CD4-positive, alpha-beta T cell (primary cell): ENCODE data around the gene BANF1. TPM values are rescaled to one million over a fixed set of nuclear protein-coding genes. Genes with fewer than 3 reads are reported as not detected.

Source experiments
- ATAC-seq: fragments of 200-7000 bp; cut with Tn5 transposase; one replicate; pipeline ENCODE4 v1.10.0; 2022; ENCODE audit warnings: mild to moderate bottlenecking; ENCODE audit not compliant: poor library complexity
- CTCF ChIA-PET: fragments of 350-600 bp; sonication (Branson Sonifier 250); formaldehyde crosslinking; loops from one replicate; lab custom pipeline; 2021; ENCODE audit warnings: antibody characterized with exemption, inconsistent platforms; lab: Charles Lee
- POLR2A ChIA-PET: fragments of 350-600 bp; sonication (Branson Sonifier 250); formaldehyde crosslinking; loops from one replicate; lab custom pipeline; 2021; ENCODE audit warnings: antibody characterized with exemption, inconsistent platforms; lab: Charles Lee
- DNase-seq, 14 experiments: peaks; one replicate each; pipeline ENCODE4 v3.0.0-alpha.2; 2013 to 2020; ENCODE audit warnings: mixed read lengths in 2 of 14
- H3K27ac ChIP-seq, 2 donors: one replicate each; pipeline versions ENCODE4 v1.5.1 to v1.7.0; 2013; ENCODE audit warnings: low read length in 2 of 2, low read depth in 1 of 2, mild to moderate bottlenecking in 1 of 2
- H3K27me3 ChIP-seq, 2 experiments: 1 replicate in 1 of 2; 2 replicates in 1 of 2; pipeline versions ENCODE4 v1.6.1 to v1.7.0; 2013; ENCODE audit warnings: low read length in 2 of 2, control low read depth in 1 of 2, mild to moderate bottlenecking in 1 of 2, moderate library complexity in 1 of 2; ENCODE audit not compliant: insufficient read depth in 2 of 2, control insufficient read depth in 1 of 2
- H3K36me3 ChIP-seq: one replicate; pipeline ENCODE4 v1.6.1; 2013; ENCODE audit warnings: low read length, control low read depth; ENCODE audit not compliant: insufficient read depth
- H3K4me1 ChIP-seq: one replicate; pipeline ENCODE4 v1.6.1; 2013; ENCODE audit warnings: low read length, control low read depth; ENCODE audit not compliant: insufficient read depth
- H3K4me3 ChIP-seq: one replicate; pipeline ENCODE4 v1.5.1; 2013; ENCODE audit warnings: mild to moderate bottlenecking, low read length, moderate library complexity
- H3K9me3 ChIP-seq, 2 experiments: 1 replicate in 1 of 2; 2 replicates in 1 of 2; pipeline versions ENCODE4 v1.6.1 to v1.7.0; 2013; ENCODE audit warnings: low read length in 2 of 2, mild to moderate bottlenecking in 2 of 2, control low read depth in 1 of 2, moderate library complexity in 1 of 2; ENCODE audit not compliant: control insufficient read depth in 1 of 2, insufficient read depth in 1 of 2
- H3K27ac Mint-ChIP-seq: one replicate; pipeline ENCODE4 v1.8.0; 2020; ENCODE audit warnings: mixed read lengths
- H3K27me3 Mint-ChIP-seq: one replicate; pipeline ENCODE4 v1.8.0; 2021; ENCODE audit warnings: mixed read lengths
- H3K36me3 Mint-ChIP-seq: one replicate; pipeline ENCODE4 v1.8.0; 2021; ENCODE audit warnings: low read depth, mixed read lengths
- H3K4me1 Mint-ChIP-seq: one replicate; pipeline ENCODE4 v1.8.0; 2021; ENCODE audit warnings: low read depth, mixed read lengths
- H3K4me3 Mint-ChIP-seq: one replicate; pipeline ENCODE4 v1.8.0; 2020; ENCODE audit warnings: mild to moderate bottlenecking, mixed read lengths
- H3K9me3 Mint-ChIP-seq: one replicate; pipeline ENCODE4 v1.8.0; 2020; ENCODE audit warnings: mixed read lengths
- intact Hi-C, 2 experiments: fragments of 100-400 bp; cut with DNase I in 1 of 2; cut with micrococcal nuclease in 1 of 2; formaldehyde crosslinking; loops; one replicate each; pipeline versions ENCODE4 v1.15.1 to v1.9.0; 2023 to 2025; cut with DNase I, micrococcal nuclease
- total RNA-seq, 174 experiments: library from RNA in 2 of 174; stranded (reverse) in 2 of 174; gene quantifications; one replicate each; pipeline ENCODE4 v1.2.3 and lab custom pipeline; 2021 to 2026
- TF ChIP-seq, protein P1 (sequence below): fragments of 200-600 bp; IDR thresholded peaks from one replicate; pipeline ENCODE4 v1.8.0; 2022; ENCODE audit warnings: antibody characterized with exemption, mild to moderate bottlenecking

Gene BANF1
- total RNA-seq, 2 experiments from 2014 or later, result 21.3 to 22.3 TPM

DNA sequence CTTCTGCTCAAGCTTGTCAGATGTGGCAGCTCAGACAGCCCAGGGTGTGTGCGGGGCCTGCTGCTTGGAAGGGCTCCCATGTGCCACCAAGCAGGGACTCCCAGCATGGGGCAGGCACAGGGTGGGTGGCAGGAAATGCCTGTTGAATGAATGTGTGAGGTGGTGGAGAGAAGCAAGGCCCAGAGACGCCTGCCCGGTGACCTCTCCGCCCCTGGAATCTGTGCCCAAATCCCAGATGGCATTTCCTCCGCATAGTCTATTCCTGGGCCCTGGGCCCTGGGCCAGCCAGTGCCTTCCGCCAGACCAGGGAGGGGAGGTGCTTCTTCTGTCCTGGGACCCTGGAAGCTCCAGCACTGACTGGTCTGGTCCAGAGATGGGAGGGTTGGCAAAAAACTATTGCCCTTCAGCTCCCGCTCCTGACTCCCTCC, 13.2 kb downstream of the BANF1 start:
- ATAC-seq (no peak), DNase-seq (no peak)
- Histone ChIP-seq H3K4me3 (no peak overlapping the region), H3K27me3 (peaks cover 23 to 25% of the 10 kb centered on the region in 2 experiments), H3K36me3 (no peaks in the 10 kb centered on the region), H3K9me3 (peaks cover 0 to 5% of the 10 kb centered on the region in 2 experiments), H3K4me1 (peaks cover 11% of the 10 kb centered on the region), H3K27ac (no peak overlapping the region)
- Mint-ChIP-seq H3K4me1 (no peaks in the 10 kb centered on the region), H3K27me3 (peaks cover 20% of the 10 kb centered on the region), H3K9me3 (no peaks in the 10 kb centered on the region), H3K36me3 (no peaks in the 10 kb centered on the region), H3K27ac (no peak overlapping the region), H3K4me3 (no peak overlapping the region)
- POLR2A ChIA-PET, result no interaction called here
- TF ChIP-seq, protein P1, sequence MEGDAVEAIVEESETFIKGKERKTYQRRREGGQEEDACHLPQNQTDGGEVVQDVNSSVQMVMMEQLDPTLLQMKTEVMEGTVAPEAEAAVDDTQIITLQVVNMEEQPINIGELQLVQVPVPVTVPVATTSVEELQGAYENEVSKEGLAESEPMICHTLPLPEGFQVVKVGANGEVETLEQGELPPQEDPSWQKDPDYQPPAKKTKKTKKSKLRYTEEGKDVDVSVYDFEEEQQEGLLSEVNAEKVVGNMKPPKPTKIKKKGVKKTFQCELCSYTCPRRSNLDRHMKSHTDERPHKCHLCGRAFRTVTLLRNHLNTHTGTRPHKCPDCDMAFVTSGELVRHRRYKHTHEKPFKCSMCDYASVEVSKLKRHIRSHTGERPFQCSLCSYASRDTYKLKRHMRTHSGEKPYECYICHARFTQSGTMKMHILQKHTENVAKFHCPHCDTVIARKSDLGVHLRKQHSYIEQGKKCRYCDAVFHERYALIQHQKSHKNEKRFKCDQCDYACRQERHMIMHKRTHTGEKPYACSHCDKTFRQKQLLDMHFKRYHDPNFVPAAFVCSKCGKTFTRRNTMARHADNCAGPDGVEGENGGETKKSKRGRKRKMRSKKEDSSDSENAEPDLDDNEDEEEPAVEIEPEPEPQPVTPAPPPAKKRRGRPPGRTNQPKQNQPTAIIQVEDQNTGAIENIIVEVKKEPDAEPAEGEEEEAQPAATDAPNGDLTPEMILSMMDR, result no peak
- intact Hi-C loops, result no loop called here
- CTCF ChIA-PET, result no interaction called here

DNA sequence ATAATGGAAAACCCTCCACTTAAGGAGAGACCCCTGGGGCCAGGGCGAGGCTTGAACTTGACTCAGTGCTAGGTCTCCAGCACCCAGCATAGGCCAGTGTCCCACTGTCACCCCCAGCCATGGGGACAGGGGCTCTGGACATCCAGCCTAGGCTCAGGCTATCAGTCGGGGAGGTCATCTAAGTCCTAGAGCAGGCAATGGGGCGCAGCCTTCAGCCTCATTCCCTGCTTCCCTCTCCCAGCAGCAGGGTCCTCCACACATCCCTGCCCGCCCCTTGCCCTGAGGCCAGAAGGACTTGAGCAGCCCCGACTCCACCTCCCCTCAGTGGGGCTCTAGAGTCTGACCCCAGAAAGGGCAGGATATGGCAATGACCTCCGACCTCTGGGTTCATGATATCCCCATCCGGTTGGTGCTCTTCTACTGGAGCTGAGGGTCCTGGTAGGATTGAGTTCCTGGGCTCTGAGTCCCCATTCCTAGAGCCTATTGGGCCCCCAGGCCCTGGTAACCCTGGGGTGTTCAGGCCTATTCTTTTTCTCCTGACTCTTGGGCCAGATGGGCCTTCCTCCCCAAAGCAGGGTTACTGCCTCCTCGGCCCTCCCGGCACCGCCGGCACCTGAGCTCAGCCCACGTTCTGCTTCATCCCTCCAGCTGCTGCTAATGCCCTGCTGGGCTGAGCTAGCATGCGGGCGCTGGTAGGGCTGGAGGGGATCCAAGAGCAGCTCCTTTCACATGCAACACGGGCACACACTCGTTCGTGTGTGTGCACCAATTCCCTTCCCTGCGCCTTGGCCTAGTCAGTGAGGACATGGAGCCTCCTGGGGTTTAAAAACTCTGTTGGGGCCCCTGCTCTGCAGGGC, 13.9 kb downstream of the BANF1 start:
- ChIA-PET POLR2A (no interaction called here), CTCF (no interaction called here)
- Histone ChIP-seq H3K4me1 (peaks cover 14% of the 10 kb centered on the region), H3K27ac (no peak overlapping the region), H3K4me3 (no peak overlapping the region), H3K9me3 (peaks cover 0 to 5% of the 10 kb centered on the region in 2 experiments), H3K27me3 (peaks cover 21 to 22% of the 10 kb centered on the region in 2 experiments), H3K36me3 (no peaks in the 10 kb centered on the region)
- H3K4me3 Mint-ChIP-seq, result no peak overlapping the region
- peaks cover 19% of the 10 kb centered on the region for H3K27me3 Mint-ChIP-seq
- H3K4me1 Mint-ChIP-seq, result no peaks in the 10 kb centered on the region
- no peak overlapping the region for H3K27ac Mint-ChIP-seq
- H3K36me3 Mint-ChIP-seq, result no peaks in the 10 kb centered on the region
- DNase-seq (no peak), ATAC-seq (no peak)
- intact Hi-C loops, result no loop called here
- H3K9me3 Mint-ChIP-seq, result no peaks in the 10 kb centered on the region
- TF ChIP-seq, protein P1, result no peak

DNA sequence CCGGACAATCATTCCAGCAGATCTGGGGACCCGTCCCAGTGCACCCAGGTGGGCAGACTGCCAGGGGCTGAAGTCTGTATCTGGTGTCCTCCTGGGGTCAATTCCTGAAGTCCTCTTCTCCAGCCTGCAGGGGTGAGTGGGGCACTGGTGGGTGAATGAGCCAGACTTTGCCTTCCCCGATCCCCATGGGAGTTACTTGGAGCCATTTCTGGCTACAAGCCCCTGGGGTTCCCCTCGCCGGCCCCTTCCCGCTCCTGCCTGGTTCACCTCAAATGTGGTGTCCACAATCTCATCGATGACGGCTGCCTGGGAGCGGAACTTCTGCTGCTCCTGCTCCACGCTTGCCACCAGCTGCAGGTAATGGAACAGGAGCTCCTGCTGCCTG, 14.5 kb downstream of the BANF1 start:
- intact Hi-C loops, result no loop called here
- H3K4me3 Mint-ChIP-seq, result no peak overlapping the region
- CTCF ChIA-PET, result no interaction called here
- no peak overlapping the region for H3K27ac Mint-ChIP-seq
- TF ChIP-seq, protein P1, result no peak
- no peak overlapping the region for H3K27ac ChIP-seq
- no peak overlapping the region for H3K4me3 ChIP-seq
- DNase-seq, result no peak
- peaks cover 15% of the 10 kb centered on the region for H3K4me1 ChIP-seq
- ATAC-seq, result no peak
- H3K36me3 Mint-ChIP-seq, result no peaks in the 10 kb centered on the region
- POLR2A ChIA-PET, result no interaction called here
- no peaks in the 10 kb centered on the region for H3K4me1 Mint-ChIP-seq
- no peaks in the 10 kb centered on the region for H3K9me3 Mint-ChIP-seq
- H3K36me3 ChIP-seq, result no peaks in the 10 kb centered on the region
- H3K27me3 ChIP-seq, result peaks cover 16 to 17% of the 10 kb centered on the region in 2 experiments
- H3K9me3 ChIP-seq, result peaks cover 0 to 5% of the 10 kb centered on the region in 2 experiments
- peaks cover 16% of the 10 kb centered on the region for H3K27me3 Mint-ChIP-seq
